ENCODE data around the gene BACH2. TPM values are rescaled to one million over a fixed set of nuclear protein-coding genes. Genes with fewer than 3 reads are reported as not detected.

Gene BACH2
- total RNA-seq, 2 experiments from 2014 or later, result 73.1 to 78.0 TPM

DNA sequence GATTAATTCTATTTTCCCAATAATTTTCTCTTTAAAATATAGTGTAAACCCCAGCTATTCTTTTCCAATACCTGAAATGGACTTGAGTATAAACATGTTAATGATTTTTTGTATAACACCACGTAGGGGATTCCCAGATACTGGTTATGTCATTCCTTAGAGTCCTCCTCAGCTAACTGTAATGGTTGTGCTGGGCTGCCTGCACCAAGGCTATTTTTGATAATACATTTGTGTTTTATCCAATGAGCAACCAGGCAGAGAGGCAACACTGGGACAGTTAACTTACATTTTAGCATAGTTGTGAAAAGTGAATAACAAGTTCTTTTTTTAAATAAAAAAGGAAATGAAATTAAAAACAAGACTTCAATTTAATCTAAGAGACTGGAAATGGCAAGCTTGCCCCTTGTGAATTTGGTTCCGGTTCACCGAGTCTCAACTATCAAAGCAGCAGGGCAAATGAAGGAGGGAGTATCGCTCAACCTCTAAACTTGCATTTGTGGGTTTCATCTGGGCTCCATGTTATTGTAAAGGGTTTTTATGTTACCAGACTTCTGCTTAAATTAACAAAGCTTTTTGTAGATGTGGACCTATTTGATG lies 18.8 kb upstream of the BACH2 start:
- DNase-seq, result no peak
- Mint-ChIP-seq H3K36me3 (no peaks in the 10 kb centered on the region), H3K27ac (no peak overlapping the region), H3K4me3 (no peak overlapping the region), H3K9me3 (no peaks in the 10 kb centered on the region), H3K27me3 (no peaks in the 10 kb centered on the region), H3K4me1 (peaks cover 18% of the 10 kb centered on the region)

DNA sequence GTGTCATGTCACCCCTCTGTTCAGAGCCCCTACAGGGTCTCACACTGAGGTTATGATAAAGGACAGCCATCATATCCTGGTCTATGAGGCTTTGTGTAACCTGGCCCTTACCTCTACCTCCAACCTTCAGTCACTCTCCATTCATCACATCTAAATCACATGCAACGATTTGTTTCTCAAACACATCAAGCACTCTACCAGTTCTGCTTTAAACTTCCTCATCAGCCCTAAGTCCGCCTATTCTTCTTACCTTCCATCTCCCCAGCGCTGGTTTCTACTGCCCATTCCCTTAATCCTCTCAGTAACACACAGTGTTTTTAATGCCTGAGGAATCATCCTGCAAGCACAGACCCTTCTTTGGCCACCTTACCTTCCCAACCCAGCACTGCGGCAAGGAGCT lies 17.9 kb upstream of the BACH2 start:
- H3K36me3 Mint-ChIP-seq, result no peaks in the 10 kb centered on the region
- H3K9me3 Mint-ChIP-seq, result no peaks in the 10 kb centered on the region
- no peak overlapping the region for H3K4me3 Mint-ChIP-seq
- peaks cover 11% of the 10 kb centered on the region for H3K4me1 Mint-ChIP-seq
- DNase-seq, result no peak
- no peaks in the 10 kb centered on the region for H3K27me3 Mint-ChIP-seq
- no peak overlapping the region for H3K27ac Mint-ChIP-seq

DNA sequence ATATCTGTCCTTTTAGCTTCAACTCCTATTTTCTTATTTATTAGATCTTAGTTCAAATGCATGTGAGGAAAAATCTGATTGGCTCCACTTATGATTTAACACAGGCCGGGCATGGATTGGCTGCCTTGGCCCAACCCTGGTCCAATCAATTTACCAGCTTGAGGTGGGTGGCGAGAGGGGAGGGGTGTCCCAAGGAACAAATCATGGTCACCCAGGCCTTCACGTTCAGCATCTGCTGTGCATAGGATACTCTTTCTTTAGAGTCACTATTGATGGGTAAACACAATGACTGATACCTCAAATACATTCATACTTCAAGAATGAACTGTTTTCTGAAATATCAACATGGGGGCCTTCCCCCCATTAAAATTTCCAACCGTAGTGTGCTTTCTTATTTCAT lies 14.9 kb upstream of the BACH2 start:
- H3K4me1 Mint-ChIP-seq, result peaks cover 2% of the 10 kb centered on the region
- H3K27me3 Mint-ChIP-seq, result no peaks in the 10 kb centered on the region

DNA sequence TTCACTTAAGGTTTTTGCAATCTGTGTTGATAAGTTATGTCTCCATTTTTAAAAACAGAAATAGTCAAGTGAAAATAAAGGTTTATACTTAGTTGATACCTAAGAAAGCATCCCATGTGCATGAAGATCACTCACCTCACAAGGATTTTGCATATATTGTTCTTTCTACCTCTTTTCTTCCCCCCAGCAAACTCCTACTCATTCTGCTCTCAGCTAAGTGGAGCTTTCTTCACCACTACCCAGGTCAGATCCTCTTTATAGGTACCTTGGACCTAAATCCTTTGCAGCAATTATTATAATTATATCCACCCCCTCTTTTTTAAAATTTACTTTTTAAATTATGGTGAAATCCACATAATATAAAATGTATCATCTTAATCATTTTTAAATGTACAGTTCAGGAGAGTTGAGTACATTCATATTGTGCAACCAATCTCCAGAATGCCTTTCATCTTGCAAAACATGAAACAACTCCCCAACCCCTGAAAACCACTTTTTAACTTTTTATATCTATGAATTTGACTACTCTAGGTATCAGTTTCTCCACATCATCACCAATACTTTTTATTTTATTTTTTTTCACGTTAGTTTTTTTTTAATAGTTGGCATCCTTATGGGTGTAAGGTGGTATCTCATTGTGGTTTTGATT lies 9.3 kb upstream of the BACH2 start:
- H3K4me3 Mint-ChIP-seq, result peak overlapping the region; percentile 2
- H3K9me3 Mint-ChIP-seq, result peaks cover 1% of the 10 kb centered on the region
- H3K4me1 Mint-ChIP-seq, result peaks cover 29% of the 10 kb centered on the region
- no peak for DNase-seq
- H3K36me3 Mint-ChIP-seq, result peaks cover 4% of the 10 kb centered on the region
- H3K27ac Mint-ChIP-seq, result no peak overlapping the region
- no peaks in the 10 kb centered on the region for H3K27me3 Mint-ChIP-seq

More for the DNA sequence above, 14.9 kb upstream of the BACH2 start:
- no peak overlapping the region for H3K4me3 Mint-ChIP-seq
- H3K27ac Mint-ChIP-seq, result no peak overlapping the region
- no peak for DNase-seq
- no peaks in the 10 kb centered on the region for H3K36me3 Mint-ChIP-seq
- H3K9me3 Mint-ChIP-seq, result no peaks in the 10 kb centered on the region

DNA sequence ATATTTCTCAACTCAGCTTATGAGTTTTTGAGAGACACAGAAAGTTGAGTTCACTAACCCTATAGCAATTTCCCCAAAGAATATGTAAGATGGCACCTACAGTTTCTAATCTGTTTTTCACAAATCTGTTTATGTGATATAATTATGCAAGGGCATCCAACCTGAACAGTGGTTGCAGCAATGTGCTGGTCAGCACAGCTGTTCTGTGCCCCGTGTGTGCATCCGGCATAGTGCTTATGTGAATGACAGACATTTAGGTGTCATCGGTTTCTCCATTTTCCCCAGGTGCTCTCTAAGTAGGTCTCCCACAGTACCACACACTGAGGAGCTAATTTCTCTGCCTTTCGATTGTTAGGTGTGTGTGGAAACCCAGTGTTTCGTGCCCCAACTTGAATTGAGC lies 7.7 kb upstream of the BACH2 start:
- H3K36me3 Mint-ChIP-seq, result peaks cover 6% of the 10 kb centered on the region
- H3K4me1 Mint-ChIP-seq, result peaks cover 26% of the 10 kb centered on the region
- no peaks in the 10 kb centered on the region for H3K27me3 Mint-ChIP-seq
- H3K9me3 Mint-ChIP-seq, result peaks cover 1% of the 10 kb centered on the region
- H3K27ac Mint-ChIP-seq, result no peak overlapping the region
- no peak overlapping the region for H3K4me3 Mint-ChIP-seq
- DNase-seq, result no peak

DNA sequence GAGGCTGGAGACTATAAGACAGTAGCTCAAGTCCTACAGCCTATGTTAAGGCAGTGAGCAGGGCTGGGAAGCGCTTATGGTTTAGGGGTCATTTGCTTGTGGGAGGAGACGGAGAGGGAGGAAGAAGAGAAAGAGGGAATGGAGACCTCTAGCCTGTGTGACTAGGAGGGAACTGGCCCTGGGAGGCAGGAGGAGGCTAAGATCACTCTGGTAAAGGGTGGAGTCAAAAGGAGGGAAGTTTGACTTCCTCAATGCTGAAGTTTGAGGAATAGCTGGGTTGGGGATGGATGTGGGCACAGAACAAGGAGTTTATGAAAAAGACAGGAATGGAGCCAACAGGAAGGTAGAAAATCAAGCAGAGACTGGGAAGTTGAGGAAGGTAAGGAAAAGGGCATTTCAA lies 6.4 kb upstream of the BACH2 start:
- Mint-ChIP-seq H3K36me3 (peaks cover 6% of the 10 kb centered on the region), H3K4me1 (peaks cover 32% of the 10 kb centered on the region), H3K9me3 (peaks cover 1% of the 10 kb centered on the region), H3K27ac (no peak overlapping the region), H3K27me3 (no peaks in the 10 kb centered on the region), H3K4me3 (no peak overlapping the region)
- no peak for DNase-seq

DNA sequence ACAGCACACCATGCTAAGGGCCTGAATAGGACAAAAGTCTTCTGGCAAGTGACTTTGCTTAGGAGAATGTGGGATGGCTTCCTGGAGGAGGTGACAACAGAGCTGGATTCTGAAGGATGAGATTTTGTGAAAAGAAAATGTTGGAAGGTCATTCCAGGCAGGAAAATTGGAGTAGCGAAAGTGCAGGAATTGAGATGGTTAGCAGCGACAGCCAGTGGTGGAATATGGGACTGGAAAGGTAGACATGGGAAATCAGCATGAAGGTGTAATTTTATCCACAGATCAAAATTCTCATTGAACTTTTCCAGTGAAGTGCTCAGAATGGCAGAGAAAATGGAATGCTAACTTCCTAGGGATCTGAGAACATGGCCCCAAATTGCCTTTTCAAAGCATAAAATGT lies 5.7 kb upstream of the BACH2 start:
- H3K9me3 Mint-ChIP-seq, result peaks cover 1% of the 10 kb centered on the region
- no peak overlapping the region for H3K4me3 Mint-ChIP-seq
- H3K27ac Mint-ChIP-seq, result no peak overlapping the region
- peaks cover 6% of the 10 kb centered on the region for H3K36me3 Mint-ChIP-seq
- H3K27me3 Mint-ChIP-seq, result no peaks in the 10 kb centered on the region
- H3K4me1 Mint-ChIP-seq, result peaks cover 36% of the 10 kb centered on the region
- no peak for DNase-seq

DNA sequence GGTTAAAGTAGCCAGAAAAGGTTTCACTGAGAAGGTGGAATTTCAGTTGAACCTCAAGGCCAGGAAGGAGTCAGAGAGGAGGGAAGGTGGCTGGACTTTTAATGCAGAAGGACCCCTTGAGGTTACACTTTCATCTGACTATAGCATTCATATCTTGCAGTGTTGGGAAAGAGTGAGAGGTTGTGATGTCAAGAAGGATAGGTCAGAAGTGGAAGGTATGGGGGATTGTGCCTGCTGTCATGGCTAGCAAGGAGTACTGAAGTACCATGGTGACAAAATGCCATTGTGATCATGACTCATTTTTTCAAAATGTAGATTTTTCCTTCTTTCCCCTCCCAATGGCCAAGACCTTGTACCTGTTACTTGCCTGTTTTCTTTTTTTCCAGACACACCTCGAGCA lies 5.2 kb upstream of the BACH2 start:
- peaks cover 37% of the 10 kb centered on the region for H3K4me1 Mint-ChIP-seq
- H3K9me3 Mint-ChIP-seq, result peaks cover 1% of the 10 kb centered on the region
- no peaks in the 10 kb centered on the region for H3K27me3 Mint-ChIP-seq
- DNase-seq, result no peak
- H3K36me3 Mint-ChIP-seq, result peaks cover 6% of the 10 kb centered on the region
- H3K27ac Mint-ChIP-seq, result no peak overlapping the region
- H3K4me3 Mint-ChIP-seq, result no peak overlapping the region

DNA sequence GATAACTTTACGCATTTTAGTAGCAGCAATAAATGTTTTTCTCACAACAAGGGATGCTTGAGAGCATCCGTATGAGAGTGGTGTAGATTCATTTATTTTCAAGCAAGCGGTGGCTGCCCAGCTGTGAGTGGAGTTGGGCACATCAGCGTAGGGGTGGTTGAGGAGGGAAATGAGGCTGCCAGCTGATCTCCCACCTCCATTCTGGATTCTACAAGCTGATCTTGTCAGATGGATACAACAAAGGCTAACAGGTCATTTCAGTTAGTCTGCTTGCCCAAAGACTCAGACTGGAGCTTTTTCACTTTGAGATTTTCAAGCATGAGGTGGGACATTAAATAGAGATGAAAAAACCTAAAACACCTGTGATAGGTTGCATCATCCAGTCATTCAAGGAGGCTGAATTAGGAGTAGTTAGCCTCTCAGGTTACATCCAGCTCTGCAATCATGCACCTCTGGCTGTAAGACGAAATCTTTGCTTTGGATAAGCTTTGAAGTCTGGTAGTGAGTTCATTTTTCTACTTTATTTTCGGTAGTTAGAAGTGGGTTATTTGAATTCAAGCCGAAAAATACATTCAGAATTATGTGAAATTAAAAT lies 1.9 kb upstream of the BACH2 start:
- no peak overlapping the region for H3K4me3 Mint-ChIP-seq
- peaks cover 25% of the 10 kb centered on the region for H3K36me3 Mint-ChIP-seq
- H3K27ac Mint-ChIP-seq, result no peak overlapping the region
- no peaks in the 10 kb centered on the region for H3K27me3 Mint-ChIP-seq
- peaks cover 1% of the 10 kb centered on the region for H3K9me3 Mint-ChIP-seq
- peaks cover 25% of the 10 kb centered on the region for H3K4me1 Mint-ChIP-seq
- DNase-seq, result no peak

DNA sequence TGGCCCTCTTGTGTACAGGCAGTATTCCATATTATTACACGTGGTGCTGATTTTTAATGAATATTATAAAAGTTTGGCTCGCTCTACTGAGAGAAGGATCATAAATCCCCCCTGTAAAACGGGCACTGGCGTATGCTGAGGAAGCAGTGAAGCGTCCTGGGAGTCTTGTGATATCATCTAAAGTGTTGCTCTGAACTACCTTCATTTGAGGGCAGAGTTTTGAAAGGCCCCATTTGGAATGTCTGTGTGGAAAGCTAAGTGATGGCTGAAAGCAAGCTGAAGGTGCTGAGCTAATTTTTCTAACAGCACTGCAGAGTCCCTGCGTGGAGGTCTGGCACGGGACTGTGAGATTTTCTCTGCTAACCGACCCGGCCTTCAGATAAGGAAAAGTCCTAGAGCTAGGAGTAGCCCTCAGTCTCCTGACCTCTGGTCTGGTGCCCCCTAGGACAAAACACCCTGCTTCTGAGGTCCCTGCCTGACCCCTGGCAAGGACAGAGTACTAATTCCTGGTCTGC lies 1.3 kb upstream of the BACH2 start:
- Mint-ChIP-seq H3K27me3 (no peaks in the 10 kb centered on the region), H3K27ac (peak overlapping the region; percentile 12), H3K9me3 (peaks cover 1% of the 10 kb centered on the region), H3K4me3 (peak overlapping the region; percentile 65), H3K4me1 (peaks cover 29% of the 10 kb centered on the region), H3K36me3 (peaks cover 31% of the 10 kb centered on the region)
- no peak for DNase-seq

DNA sequence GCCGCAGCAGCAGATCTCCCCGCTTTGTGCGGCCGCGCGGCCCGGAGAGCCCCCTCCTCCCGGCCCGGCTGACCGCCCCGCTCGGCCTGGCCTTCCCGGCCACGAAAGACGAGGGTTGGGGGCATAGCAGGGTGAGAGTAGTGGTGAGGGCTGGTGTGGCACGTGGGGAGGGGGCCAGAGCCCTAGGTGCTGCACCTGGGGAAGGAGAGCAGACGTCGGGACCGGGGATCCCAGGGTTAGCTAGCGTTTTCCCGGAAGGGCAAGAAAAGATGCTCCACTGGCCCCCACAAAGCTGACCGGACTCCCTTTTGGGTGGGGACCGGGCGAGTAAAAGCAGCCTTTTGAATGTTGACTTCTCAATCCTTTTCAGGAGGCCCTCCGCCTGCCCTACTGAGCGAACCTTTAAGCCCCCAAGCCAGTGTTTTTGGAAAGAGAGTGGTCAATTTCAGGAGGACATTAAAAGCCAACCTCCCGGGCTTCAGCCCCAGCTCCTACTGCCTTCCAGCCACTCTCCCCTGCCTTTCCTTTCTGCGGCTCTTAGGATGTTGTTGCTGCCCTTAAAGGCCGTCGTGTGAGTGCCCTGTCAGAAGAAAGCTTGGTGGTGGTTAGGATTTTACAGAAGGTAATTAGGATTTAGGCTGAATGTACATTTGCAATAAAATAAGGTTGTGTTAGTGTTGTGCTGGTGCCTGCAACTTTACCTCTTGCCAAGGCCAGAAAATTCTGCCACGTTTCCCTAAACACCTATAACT lies 648 bp upstream of the BACH2 start:
- peaks cover 35% of the 10 kb centered on the region for H3K4me1 Mint-ChIP-seq
- peaks cover 1% of the 10 kb centered on the region for H3K9me3 Mint-ChIP-seq
- H3K4me3 Mint-ChIP-seq, result peak overlapping the region; percentile 65
- H3K27me3 Mint-ChIP-seq, result no peaks in the 10 kb centered on the region
- H3K36me3 Mint-ChIP-seq, result peaks cover 37% of the 10 kb centered on the region
- peak overlapping the region; percentile 66 for H3K27ac Mint-ChIP-seq
- DNase-seq, result no peak

DNA sequence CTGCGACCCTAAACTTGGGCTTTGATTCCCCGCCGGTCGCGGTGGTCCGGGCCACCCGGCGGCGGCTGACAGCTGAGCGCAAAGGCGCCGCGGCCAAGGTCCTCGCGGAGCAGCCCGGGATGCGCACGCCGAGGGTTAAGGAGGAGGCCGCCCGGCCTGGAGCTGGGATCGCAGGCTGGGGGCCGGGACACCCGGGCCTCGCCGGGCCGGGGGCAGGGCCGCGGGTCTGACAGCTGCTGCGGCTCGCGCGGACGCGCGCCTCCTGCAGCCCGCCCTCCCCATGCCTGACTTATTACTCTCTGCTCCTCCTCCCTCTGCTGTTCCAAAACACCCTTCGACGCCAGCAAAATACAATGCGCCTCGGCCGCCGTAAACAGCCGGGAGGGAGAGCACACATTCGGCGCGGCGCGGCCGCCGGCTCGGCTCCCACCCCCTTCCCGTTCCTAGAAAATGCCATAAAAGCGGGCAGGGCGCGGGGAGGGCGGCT lies 746 bp downstream of the BACH2 start:
- Mint-ChIP-seq H3K4me3 (peak overlapping the region; percentile 94), H3K36me3 (peaks cover 47% of the 10 kb centered on the region), H3K4me1 (peaks cover 40% of the 10 kb centered on the region), H3K27me3 (no peaks in the 10 kb centered on the region), H3K9me3 (no peaks in the 10 kb centered on the region), H3K27ac (peak overlapping the region; percentile 98)
- peak; percentile 74 for DNase-seq

DNA sequence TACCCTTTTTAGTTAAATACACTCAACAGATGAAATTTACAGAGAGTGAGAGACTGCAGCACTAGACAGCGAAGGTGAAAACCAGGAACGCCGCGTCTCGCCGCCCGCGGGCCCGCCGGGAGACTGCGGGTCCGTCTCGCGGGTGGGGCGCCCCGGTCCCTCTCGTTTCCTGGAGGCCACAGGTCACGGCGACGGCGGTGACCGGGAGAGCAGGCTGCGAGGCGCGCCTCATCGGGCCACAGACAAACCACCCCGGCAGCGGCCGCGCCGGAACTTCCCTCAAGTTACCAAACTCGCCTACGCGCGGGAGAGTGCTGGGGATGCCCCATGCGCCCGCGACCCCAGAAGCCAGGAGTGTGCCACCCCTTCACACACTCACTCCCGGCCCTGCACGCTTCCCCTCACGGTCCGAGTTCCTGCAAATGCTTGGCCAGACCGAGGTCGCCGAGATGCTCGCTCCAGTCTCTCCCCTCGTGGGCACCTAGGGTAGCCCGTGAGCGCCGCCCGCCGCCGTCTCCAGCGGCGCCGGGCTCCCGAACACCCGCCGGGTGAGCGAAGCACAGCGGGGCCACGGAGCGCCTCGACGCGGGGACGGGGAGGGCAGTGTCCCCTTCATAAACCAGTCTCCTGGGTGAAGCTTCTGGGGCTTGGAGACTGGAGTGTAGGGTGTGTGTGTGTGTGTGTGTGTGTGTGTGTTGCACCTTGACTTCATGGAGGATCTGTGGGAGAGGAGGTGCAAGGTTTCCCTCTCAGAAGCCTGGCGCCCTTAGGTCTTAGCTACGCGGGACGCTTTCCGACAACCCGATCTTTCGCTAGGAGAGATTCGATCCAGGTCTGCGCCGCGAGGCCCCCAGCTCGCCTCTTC lies 1.4 kb downstream of the BACH2 start:
- H3K4me3 Mint-ChIP-seq, result peak overlapping the region; percentile 94
- H3K27me3 Mint-ChIP-seq, result no peaks in the 10 kb centered on the region
- H3K9me3 Mint-ChIP-seq, result no peaks in the 10 kb centered on the region
- peaks cover 47% of the 10 kb centered on the region for H3K4me1 Mint-ChIP-seq
- H3K27ac Mint-ChIP-seq, result peak overlapping the region; percentile 98
- DNase-seq, result peak; percentile 86
- H3K36me3 Mint-ChIP-seq, result peaks cover 54% of the 10 kb centered on the region

DNA sequence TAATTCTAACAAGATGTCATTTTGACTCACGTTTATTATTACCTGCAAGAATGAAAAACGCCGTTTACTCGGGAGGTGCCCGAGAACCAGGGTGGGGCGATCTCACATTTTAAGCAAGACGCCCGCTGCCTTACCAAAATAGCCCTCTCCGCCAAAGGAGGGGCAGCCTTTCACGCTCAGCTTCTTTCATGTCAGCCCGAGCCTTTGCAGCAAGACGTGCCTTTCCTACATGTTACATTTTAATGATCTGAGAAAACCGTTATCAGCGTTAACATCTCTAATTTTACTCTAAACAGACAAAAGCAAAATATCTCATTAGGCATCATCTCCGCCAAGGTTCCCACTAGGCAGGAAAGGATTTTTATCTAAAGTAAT lies 2.0 kb downstream of the BACH2 start:
- peaks cover under 1% of the 10 kb centered on the region for H3K9me3 Mint-ChIP-seq
- no peaks in the 10 kb centered on the region for H3K27me3 Mint-ChIP-seq
- peak overlapping the region; percentile 98 for H3K27ac Mint-ChIP-seq
- peaks cover 53% of the 10 kb centered on the region for H3K4me1 Mint-ChIP-seq
- H3K36me3 Mint-ChIP-seq, result peaks cover 58% of the 10 kb centered on the region
- no peak for DNase-seq
- H3K4me3 Mint-ChIP-seq, result peak overlapping the region; percentile 94
